Esophagus (tissue), 2 donors: ENCODE data around the gene MTHFD1L. TPM values are rescaled to one million over a fixed set of nuclear protein-coding genes. Genes with fewer than 3 reads are reported as not detected.
"Not testable (repeated sequence)": the region's sequence is repeated elsewhere in the genome, so short reads cannot be mapped to it uniquely, and the experiment has no call there.

ENCODE experiments used
- H3K27ac ChIP-seq, 2 donors: one replicate each; pipeline ENCODE4 v1.5.1; 2013; ENCODE audit warnings: low read depth in 2 of 2, mild to moderate bottlenecking in 2 of 2, inconsistent platforms in 1 of 2, low read length in 1 of 2, moderate library complexity in 1 of 2
- H3K27me3 ChIP-seq, 2 donors: one replicate each; pipeline ENCODE4 v1.6.1; 2013; ENCODE audit warnings: low read length in 2 of 2, control low read depth in 1 of 2, mild to moderate bottlenecking in 1 of 2; ENCODE audit not compliant: insufficient read depth in 2 of 2, control insufficient read depth in 1 of 2
- H3K36me3 ChIP-seq, 2 donors: one replicate each; pipeline ENCODE4 v1.6.1; 2013; ENCODE audit warnings: low read length in 1 of 2; ENCODE audit not compliant: control insufficient read depth in 2 of 2, insufficient read depth in 2 of 2
- H3K4me1 ChIP-seq, 2 donors: one replicate each; pipeline ENCODE4 v1.6.1; 2013; ENCODE audit warnings: low read length in 1 of 2; ENCODE audit not compliant: control insufficient read depth in 2 of 2, insufficient read depth in 2 of 2
- H3K4me3 ChIP-seq, 2 donors: one replicate each; pipeline ENCODE4 v1.5.1; 2013; ENCODE audit warnings: low read length in 2 of 2, mild to moderate bottlenecking in 2 of 2, low read depth in 1 of 2, moderate library complexity in 1 of 2
- H3K9me3 ChIP-seq, 2 donors: one replicate each; pipeline ENCODE4 v1.6.1; 2013; ENCODE audit warnings: mild to moderate bottlenecking in 2 of 2, low read depth in 1 of 2, low read length in 1 of 2, moderate library complexity in 1 of 2; ENCODE audit not compliant: control insufficient read depth in 2 of 2, insufficient read depth in 1 of 2
- WGBS, 2 donors: extraction: QIAGEN DNeasy Blood & Tissue Kit; methylation state at CpG; one replicate each; pipeline ENCODE4 v1.1.7; 2013; 5-methylcytosine and 5-hydroxymethylcytosine counted together
- polyA plus RNA-seq, 2 donors: library from polyadenylated mRNA; stranded (reverse); fragments of 200-250 nt; gene quantifications; one replicate each; pipeline ENCODE4 v1.2.3, GENCODE V29; 2013
- donor health status: healthy with polysubstance abuse.
- donor health status: Bipolar disorder and iron deficiency.

MTHFD1L gene
- polyA plus RNA-seq, 2 donors = 1.6 to 4.1 TPM

DNA sequence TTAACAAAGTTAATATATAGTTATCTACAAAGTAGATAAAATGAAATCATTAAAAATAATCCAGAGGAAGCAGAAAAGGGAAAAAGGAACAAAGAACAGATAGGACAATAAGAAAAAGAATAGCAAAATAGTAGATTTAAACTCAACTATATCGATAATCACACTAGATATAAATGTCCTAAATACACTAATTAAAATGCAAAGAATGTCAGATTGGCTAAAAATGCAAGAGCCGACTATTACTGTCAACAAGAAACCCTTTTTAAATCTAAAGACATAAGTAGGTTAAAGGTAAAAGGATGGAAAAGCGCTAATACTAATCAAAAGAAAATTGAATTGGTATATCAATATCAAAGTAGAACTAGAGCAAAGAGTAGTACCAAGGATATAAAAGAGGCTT, 209.5 kb downstream of the MTHFD1L start:
- Histone ChIP-seq H3K9me3 (no peaks in the 10 kb centered on the region), H3K36me3 (no peaks in the 10 kb centered on the region), H3K27me3 (no peaks in the 10 kb centered on the region), H3K4me1 (no peaks in the 10 kb centered on the region), H3K4me3 (no peak overlapping the region), H3K27ac (no peak overlapping the region)
- WGBS, 2 donors = 94 to 98% methylated on average over 3 of the region's 3 CpGs

DNA sequence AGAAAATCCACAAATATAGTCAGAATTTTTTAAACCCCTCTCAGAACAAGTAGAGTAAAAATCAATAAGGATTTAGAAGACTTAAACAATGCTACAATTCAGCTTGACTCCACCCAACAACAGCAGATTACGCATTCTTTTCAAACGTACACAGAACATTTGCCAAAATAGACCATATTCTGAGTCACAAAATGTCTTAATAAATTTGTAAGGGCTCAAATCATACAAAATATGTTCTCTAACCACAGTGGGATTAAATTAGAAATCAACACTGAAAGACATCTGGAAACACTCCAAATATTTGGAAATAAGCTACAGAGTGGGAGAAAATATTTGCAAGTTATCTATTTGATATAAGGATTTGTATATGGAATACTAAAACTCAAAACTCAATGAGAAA, 210.0 kb downstream of the MTHFD1L start:
- no peaks in the 10 kb centered on the region for H3K27me3 ChIP-seq
- H3K27ac ChIP-seq = no peak overlapping the region
- H3K9me3 ChIP-seq = no peaks in the 10 kb centered on the region
- 60 to 63% methylated on average over 2 of the region's 2 CpGs for WGBS, 2 donors
- H3K36me3 ChIP-seq = no peaks in the 10 kb centered on the region
- H3K4me3 ChIP-seq = no peak overlapping the region
- no peaks in the 10 kb centered on the region for H3K4me1 ChIP-seq

DNA sequence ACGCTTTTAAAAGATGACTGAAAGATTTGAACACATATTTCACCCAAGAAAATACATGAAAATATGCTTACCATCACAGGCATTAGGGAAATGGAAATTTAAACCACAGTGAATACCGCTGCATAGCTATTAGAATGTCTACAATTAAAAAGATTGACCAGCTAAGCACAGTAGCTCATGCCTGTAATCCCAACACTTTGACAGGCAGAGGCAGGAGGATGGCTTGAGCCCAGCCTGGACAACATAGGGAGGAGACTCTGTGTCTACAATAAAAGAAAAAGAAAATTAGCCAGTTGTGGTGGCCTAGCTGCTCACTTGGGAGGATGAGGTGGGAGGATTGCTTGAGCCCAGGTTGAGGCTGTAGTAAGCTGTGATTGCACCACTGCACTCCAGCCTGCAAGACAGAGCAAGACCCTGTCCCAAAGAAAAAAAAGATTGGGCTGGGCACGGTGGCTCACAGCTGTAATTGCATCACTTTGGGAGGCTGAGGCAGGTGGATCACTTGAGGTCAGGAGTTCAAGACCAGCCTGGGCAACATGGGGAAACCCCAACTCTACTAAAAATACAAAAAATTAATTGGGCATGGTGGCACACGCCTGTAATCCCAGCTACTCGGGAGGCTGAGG, 210.5 kb downstream of the MTHFD1L start:
- Histone ChIP-seq H3K36me3 (no peaks in the 10 kb centered on the region), H3K9me3 (no peaks in the 10 kb centered on the region), H3K4me3 (no peak overlapping the region), H3K27ac (no peak overlapping the region), H3K4me1 (no peaks in the 10 kb centered on the region), H3K27me3 (no peaks in the 10 kb centered on the region)
- 89% methylated on average over 5 of the region's 5 CpGs for WGBS, 2 donors

DNA sequence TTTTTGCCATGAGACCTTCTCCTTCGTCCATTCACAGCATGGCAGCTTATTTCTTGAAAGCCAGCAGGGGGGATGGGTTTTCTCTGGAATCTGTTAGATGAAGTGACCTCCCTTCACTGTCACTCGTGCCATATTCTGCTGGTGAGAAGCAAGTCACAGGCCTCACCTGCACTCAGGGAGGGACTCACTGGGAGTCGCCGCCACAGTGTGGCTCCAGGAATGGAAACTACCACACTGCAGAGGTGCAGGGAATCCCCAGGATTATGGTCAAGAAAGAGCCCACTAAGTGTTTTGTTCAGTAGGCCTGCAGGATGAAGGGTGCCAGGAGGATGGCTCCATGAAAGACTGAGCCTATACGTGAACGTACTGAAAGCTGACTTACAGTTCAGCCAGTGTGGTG, 213.2 kb downstream of the MTHFD1L start:
- WGBS, 2 donors = 94 to 97% methylated on average over 6 of the region's 6 CpGs

DNA sequence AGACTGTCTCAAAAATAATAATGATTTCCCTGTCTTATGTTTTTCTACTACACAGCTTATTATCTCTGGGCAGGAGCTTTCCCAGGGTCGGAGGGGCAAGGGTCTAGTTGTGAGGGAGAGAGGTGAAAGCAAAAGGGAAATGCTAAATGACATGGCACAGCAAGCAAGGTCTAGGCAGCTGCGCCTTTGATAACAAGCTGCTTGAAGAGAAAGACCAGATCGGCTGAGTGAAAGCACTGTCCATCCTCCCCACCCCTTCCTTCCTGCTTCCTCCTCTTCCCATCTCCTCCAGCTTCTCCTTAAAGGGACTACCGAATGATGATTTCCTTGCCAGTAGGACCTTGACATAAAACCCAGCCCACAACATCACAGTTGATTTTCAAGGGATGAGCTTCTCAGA, 216.2 kb downstream of the MTHFD1L start:
- Histone ChIP-seq H3K36me3 (no peaks in the 10 kb centered on the region), H3K27ac (no peak overlapping the region), H3K4me3 (no peak overlapping the region), H3K27me3 (no peaks in the 10 kb centered on the region), H3K9me3 (no peaks in the 10 kb centered on the region), H3K4me1 (no peaks in the 10 kb centered on the region)
- 75% methylated on average over 4 of the region's 4 CpGs for WGBS, 2 donors

More for the DNA sequence above, 213.2 kb downstream of the MTHFD1L start:
- no peaks in the 10 kb centered on the region for H3K4me1 ChIP-seq
- no peaks in the 10 kb centered on the region for H3K9me3 ChIP-seq
- H3K4me3 ChIP-seq = no peak overlapping the region
- no peaks in the 10 kb centered on the region for H3K27me3 ChIP-seq
- H3K27ac ChIP-seq = no peak overlapping the region
- no peaks in the 10 kb centered on the region for H3K36me3 ChIP-seq

DNA sequence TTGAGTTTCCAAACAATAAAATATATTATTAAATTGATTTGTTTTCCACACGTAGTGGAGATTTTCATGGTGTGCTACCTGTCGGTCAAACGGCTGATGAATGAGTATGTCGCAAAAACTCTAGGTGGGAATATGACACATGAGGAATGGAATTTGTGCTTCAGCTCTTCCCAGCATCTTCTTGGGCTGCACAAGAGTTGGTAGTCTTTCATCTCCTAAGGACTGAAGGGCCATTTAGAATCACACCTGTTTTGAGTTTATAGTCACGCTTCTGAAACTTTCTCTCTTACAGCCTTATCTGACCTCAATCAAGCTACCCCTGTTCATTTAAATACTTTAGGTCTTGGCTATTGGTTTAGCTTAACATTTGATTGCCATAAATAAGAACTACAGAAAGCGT, 216.6 kb downstream of the MTHFD1L start:
- H3K9me3 ChIP-seq = no peaks in the 10 kb centered on the region
- no peaks in the 10 kb centered on the region for H3K27me3 ChIP-seq
- no peaks in the 10 kb centered on the region for H3K36me3 ChIP-seq
- H3K27ac ChIP-seq = no peak overlapping the region
- H3K4me1 ChIP-seq = no peaks in the 10 kb centered on the region
- no peak overlapping the region for H3K4me3 ChIP-seq
- WGBS, 2 donors = 89 to 93% methylated on average over 6 of the region's 6 CpGs

DNA sequence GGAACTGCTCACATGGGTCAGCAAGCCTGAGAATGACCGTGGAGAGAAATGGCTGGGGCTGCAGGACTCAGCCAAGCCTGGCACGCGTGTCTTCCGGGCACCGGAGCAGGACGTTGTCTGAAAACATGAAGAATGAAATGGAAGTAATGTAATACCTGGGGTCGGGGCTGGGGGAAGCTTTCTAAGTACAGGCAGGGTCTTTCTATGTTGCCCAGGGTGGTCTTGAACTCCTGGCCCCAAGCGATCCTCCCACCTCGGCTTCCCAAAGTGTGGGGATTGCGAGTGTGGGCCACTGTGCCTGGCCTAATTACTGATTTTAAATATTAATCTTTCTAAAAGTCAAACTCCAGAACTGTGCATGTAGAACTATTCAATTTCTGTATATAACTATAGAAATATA, 218.8 kb downstream of the MTHFD1L start:
- 97 to 98% methylated on average over 10 of the region's 10 CpGs for WGBS, 2 donors

DNA sequence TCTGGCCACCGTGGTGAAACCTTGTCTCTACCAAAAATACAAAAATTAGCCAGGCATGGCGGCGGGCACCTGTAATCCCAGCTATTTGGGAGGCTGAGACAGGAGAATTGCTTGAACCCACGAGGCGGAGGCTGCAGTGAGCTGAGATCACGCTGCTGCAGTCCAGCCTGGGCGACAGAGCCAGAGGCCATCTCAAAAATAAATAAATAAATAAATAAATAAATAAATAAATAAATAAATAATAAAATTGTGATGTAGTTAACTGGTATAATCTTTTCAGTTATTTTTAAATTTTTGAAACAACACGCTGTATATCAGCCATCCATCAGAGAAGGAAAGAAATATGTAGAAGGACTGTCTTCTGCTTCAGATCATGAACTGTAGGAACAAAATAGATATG, 221.6 kb downstream of the MTHFD1L start:
- not testable (repeated sequence) for H3K36me3 ChIP-seq, H3K4me3 ChIP-seq, H3K27me3 ChIP-seq, H3K27ac ChIP-seq, H3K9me3 ChIP-seq, H3K4me1 ChIP-seq
- 93 to 99% methylated on average over 8 of the region's 8 CpGs for WGBS, 2 donors

More for the DNA sequence above, 218.8 kb downstream of the MTHFD1L start:
- H3K4me1 ChIP-seq = no peaks in the 10 kb centered on the region
- no peaks in the 10 kb centered on the region for H3K27me3 ChIP-seq
- H3K9me3 ChIP-seq = no peaks in the 10 kb centered on the region
- H3K27ac ChIP-seq = no peak overlapping the region
- H3K36me3 ChIP-seq = no peaks in the 10 kb centered on the region
- no peak overlapping the region for H3K4me3 ChIP-seq

DNA sequence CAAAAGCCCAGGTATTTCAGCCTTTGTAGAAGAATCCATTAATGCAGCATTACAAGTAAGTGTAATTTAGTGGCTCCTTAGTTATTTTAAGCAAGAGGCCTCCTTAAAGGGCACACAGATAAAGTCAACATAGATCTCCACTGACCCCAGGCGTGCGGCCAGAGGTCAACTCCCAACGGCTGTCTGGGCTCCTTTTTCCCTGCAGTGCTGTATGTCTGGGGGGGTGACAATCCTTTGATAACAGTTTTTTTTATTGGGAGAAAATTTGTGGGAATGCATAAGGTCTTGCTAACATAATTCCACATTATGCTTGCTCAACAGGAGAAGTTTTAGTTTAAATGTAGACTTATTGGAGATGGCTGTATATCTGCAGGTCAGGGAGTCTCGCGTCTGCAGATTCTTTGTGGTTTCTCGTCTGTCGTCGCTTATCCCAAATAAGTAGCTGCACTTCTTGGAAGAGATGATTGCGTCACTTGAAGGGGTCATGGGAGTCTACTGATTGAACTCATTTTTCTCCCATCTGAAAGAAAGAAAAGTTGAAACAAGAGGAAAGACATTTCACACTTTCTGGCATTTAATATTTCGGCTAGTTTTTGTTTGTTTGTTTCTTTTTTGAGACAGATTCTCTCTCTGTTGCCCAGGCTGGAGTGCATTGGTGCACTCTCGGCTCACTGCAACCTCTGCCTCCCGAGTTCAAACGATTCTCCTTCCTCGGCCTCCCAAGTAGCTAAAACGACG, 222.5 kb downstream of the MTHFD1L start:
- Histone ChIP-seq H3K9me3 (no peaks in the 10 kb centered on the region), H3K4me3 (no peak overlapping the region), H3K27me3 (no peaks in the 10 kb centered on the region), H3K4me1 (no peaks in the 10 kb centered on the region), H3K27ac (no peak overlapping the region), H3K36me3 (peaks cover 0 to 2% of the 10 kb centered on the region in 2 donors)
- WGBS, 2 donors = 78 to 79% methylated on average over 16 of the region's 16 CpGs

DNA sequence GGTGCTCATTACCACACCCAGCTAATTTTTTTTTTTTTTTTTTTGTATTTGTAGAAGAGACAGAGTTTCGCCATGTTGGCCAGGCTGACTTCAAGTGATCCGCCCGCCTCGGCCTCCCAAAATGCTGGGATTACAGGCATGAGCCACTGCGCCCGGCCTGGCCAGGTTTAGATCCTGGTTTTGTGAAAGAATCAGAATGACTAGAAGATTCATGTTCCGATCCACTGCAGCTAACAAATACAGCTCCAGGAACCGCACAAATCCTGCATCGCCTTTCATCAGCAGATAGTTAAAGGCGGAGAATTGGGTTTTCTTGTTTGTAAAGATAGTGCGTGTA, 223.1 kb downstream of the MTHFD1L start:
- no peaks in the 10 kb centered on the region for H3K4me1 ChIP-seq
- no peaks in the 10 kb centered on the region for H3K27me3 ChIP-seq
- H3K27ac ChIP-seq = no peak overlapping the region
- WGBS, 2 donors = 97 to 99% methylated on average over 11 of the region's 11 CpGs
- H3K9me3 ChIP-seq = no peaks in the 10 kb centered on the region
- H3K36me3 ChIP-seq = peaks cover 0 to 2% of the 10 kb centered on the region in 2 donors
- H3K4me3 ChIP-seq = no peak overlapping the region
